A549 treated with AZD9567 at 1 μM for 4 hours (cell line): Measurements from ENCODE around the gene CMPK2. TPM values are rescaled to one million over a fixed set of nuclear protein-coding genes. Genes with fewer than 3 reads are reported as not detected.

Source experiments
- total RNA-seq: library from RNA; stranded (reverse); fragments of 200-300 nt; extraction: Qiagen RNA extraction; gene quantifications from 5 replicates; pipeline ENCODE4 v1.2.3, GENCODE V29; 2022; ENCODE audit not compliant: insufficient read depth

CMPK2 gene, protein sequence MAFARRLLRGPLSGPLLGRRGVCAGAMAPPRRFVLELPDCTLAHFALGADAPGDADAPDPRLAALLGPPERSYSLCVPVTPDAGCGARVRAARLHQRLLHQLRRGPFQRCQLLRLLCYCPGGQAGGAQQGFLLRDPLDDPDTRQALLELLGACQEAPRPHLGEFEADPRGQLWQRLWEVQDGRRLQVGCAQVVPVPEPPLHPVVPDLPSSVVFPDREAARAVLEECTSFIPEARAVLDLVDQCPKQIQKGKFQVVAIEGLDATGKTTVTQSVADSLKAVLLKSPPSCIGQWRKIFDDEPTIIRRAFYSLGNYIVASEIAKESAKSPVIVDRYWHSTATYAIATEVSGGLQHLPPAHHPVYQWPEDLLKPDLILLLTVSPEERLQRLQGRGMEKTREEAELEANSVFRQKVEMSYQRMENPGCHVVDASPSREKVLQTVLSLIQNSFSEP
- 0.46 to 0.54 TPM (median 0.51 TPM) in 4 of 5 replicates, not detected in the other for total RNA-seq

DNA sequence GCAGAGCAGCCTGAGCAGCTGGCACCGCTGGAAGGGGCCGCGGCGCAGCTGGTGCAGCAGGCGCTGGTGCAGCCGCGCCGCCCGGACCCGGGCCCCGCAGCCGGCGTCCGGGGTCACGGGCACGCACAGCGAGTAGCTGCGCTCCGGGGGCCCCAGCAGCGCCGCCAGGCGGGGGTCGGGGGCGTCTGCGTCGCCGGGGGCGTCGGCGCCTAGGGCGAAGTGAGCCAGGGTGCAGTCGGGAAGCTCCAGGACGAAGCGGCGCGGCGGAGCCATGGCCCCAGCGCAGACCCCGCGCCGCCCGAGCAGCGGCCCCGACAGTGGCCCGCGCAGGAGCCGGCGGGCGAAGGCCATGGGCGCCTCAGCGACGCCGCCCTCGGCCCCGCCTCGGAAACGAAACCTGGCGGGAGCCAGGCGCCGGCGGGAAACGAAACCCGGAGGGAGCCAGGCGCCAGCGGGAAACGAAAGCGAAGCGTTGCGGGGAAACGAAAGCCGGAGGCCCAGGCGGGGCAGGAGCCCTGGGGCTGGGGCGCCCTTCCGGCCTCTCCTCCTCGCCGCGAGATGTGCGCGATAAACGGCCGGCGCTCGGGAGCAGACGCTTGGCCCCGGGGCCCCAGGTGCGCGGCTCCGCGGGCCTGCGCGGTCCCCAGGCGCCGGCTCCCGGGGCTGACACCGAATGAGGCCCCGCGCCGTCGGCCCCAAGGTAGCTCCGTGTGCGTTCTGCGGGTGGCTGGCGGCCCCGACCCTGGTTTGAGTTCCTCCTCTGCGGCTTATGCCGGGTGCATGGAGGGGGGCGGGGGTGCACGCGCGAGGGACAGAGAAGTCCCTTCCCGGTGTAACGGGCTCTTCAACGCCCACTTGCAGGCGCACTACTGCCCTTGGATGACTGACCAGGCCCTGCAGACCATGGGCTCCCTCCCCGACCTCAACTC is at the start of gene CMPK2:
Gene CMPK2 (minus strand): TSS at position 562 of the 929 bp plus-strand sequence. CDS start 211 bp downstream, at position 351.

DNA sequence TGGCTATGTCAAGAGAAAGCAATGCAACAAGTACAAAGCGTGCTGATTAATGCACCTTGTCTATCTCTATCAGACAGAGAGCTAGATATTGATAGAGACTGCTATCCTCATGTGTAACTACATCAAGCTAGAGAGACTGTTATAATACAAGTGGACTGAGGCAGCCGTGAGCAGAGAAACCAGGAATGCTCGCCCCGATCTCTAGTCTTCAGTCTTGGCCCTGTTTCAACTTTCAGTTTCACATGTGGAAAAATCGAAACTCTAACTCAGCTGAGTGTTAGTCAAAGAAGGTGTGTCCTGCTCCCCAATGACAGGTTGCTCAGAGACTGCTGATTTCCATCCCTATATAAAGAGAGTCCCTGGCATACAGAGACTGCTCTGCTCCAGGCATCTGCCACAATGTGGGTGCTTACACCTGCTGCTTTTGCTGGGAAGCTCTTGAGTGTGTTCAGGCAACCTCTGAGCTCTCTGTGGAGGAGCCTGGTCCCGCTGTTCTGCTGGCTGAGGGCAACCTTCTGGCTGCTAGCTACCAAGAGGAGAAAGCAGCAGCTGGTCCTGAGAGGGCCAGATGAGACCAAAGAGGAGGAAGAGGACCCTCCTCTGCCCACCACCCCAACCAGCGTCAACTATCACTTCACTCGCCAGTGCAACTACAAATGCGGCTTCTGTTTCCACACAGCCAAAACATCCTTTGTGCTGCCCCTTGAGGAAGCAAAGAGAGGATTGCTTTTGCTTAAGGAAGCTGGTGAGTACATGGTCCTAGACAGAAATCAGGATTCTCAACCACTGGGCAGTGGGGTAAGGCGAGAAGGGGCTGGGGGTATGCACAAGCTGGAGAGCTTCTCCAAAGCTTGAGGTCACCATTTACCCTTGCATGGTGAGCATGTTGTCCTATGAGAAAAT is 11.9 kb upstream of the CMPK2 start, which contains the start of gene RSAD2:
Gene RSAD2 (plus strand): TSS at position 376 of the 903 bp plus-strand sequence. CDS start 24 bp downstream, at position 400.

Other genes with a start within 250 kb of the CMPK2 start
- 0.08 to 0.30 TPM (median 0.12 TPM) in 4 of 5 replicates, not detected in the other for gene RSAD2, start 11.9 kb upstream of the CMPK2 start, total RNA-seq
- 6.4 to 8.5 TPM (median 7.9 TPM) in 5 replicates for gene RNF144A, start 51.5 kb upstream of the CMPK2 start, total RNA-seq